Spleen (tissue), 11 donors: ENCODE measurements around the gene ADAMTSL1. TPM values are rescaled to one million over a fixed set of nuclear protein-coding genes. Genes with fewer than 3 reads are reported as not detected.

Experiments used
- DNase-seq: peaks from one replicate; pipeline ENCODE4 v3.0.0-alpha.2; 2020
- H3K27ac ChIP-seq, 8 donors: fragments of 200-600 bp; sonication (generic) in 7 of 8; 1 replicate in 4 of 8; 2 replicates in 4 of 8; pipeline versions ENCODE4 v1.5.0 to v1.8.0; 2016 to 2021; ENCODE audit warnings: inconsistent platforms in 4 of 8, mild to moderate bottlenecking in 4 of 8, moderate library complexity in 1 of 8
- H3K27me3 ChIP-seq, 7 donors: fragments of 200-600 bp; sonication (generic) in 6 of 7; replicated peaks in 1 of 7; 1 replicate in 4 of 7; 2 replicates in 3 of 7; pipeline versions ENCODE4 v1.5.0 to v1.8.0; 2016 to 2021; ENCODE audit warnings: inconsistent platforms in 3 of 7, mild to moderate bottlenecking in 1 of 7
- H3K36me3 ChIP-seq, 6 donors: fragments of 200-600 bp; sonication (generic) in 5 of 6; 1 replicate in 4 of 6; 2 replicates in 2 of 6; pipeline versions ENCODE4 v1.5.0 to v1.8.0; 2016 to 2021; ENCODE audit warnings: inconsistent platforms in 2 of 6
- H3K4me1 ChIP-seq, 6 donors: fragments of 200-600 bp; sonication (generic) in 5 of 6; 1 replicate in 3 of 6; 2 replicates in 3 of 6; pipeline versions ENCODE4 v1.5.0 to v1.8.0; 2016 to 2021; ENCODE audit warnings: inconsistent platforms in 3 of 6
- H3K4me3 ChIP-seq, 8 donors: fragments of 200-600 bp; sonication (generic) in 7 of 8; 1 replicate in 4 of 8; 2 replicates in 4 of 8; pipeline versions ENCODE4 v1.5.0 to v1.8.0; 2016 to 2021; ENCODE audit warnings: inconsistent platforms in 4 of 8, mild to moderate bottlenecking in 4 of 8, moderate library complexity in 2 of 8
- H3K9me3 ChIP-seq, 8 donors: fragments of 200-600 bp; sonication (generic) in 7 of 8; 1 replicate in 4 of 8; 2 replicates in 4 of 8; pipeline versions ENCODE4 v1.5.0 to v1.8.0; 2016 to 2021; ENCODE audit warnings: inconsistent platforms in 4 of 8
- CTCF ChIP-seq, 11 experiments: fragments of 200-600 bp in 7 of 11; fragments of 450-650 bp in 4 of 11; sonication (generic) in 4 of 11; IDR thresholded peaks in 8 of 11; conservative IDR thresholded peaks in 3 of 11; 1 replicate in 7 of 11; 2 replicates in 4 of 11; pipeline versions ENCODE4 v1.4.0 to v1.8.0; 2016 to 2021; ENCODE audit warnings: antibody characterized with exemption in 11 of 11, inconsistent platforms in 4 of 11, mild to moderate bottlenecking in 1 of 11
- POLR2A ChIP-seq, 3 donors: fragments of 450-650 bp; IDR thresholded peaks; one replicate each; pipeline ENCODE4 v1.5.1; 2017; ENCODE audit warnings: antibody characterized with exemption in 3 of 3, mild to moderate bottlenecking in 1 of 3
- POLR2AphosphoS5 ChIP-seq, 3 donors: sonication (generic); formaldehyde crosslinking; IDR thresholded peaks; one replicate each; pipeline ENCODE4 v1.5.1; 2017; ENCODE audit warnings: antibody characterized with exemption in 3 of 3
- WGBS, 5 donors: extraction: QIAGEN DNeasy Blood & Tissue Kit in 3 of 5; methylation state at CpG; one replicate each; pipeline versions ENCODE4 v1.1.5 to v1.1.7; 2013 to 2018; 5-methylcytosine and 5-hydroxymethylcytosine counted together
- intact Hi-C: fragments of 100-400 bp; cut with DNase I; formaldehyde crosslinking; loops from one replicate; pipeline ENCODE4 v1.15.0; 2023; ENCODE audit warnings: low total_unique reads
- polyA plus RNA-seq, 3 donors: library from polyadenylated mRNA; stranded (reverse); fragments of 200-250 nt; gene quantifications; one replicate each; pipeline ENCODE4 v1.2.1, GENCODE V29; 2013
- total RNA-seq, 7 donors: library from RNA; depleted of rRNA in 3 of 7; stranded (reverse); fragments of >200 nt in 3 of 7; fragmentation: NEBNext Ultra II Directional in 4 of 7; extraction: Animal tissue kit (Norgen Biotek cat#: 25700) in 4 of 7; gene quantifications; one replicate each; pipeline versions ENCODE4 v1.1.0 to v1.2.1, GENCODE V29; 2016 to 2021
- donor health status: healthy with polysubstance abuse.
- donor health status: DM: no; HTN: no; CAD: no; lungs with moderate emphysema.
- donor health status: DM: no; HTN: no; CAD: no.
- donor health status: Bipolar disorder and iron deficiency.
- donor health status: healthy.
- donor health status: DM: no; HTN: no; CAD: no.
- donor health status: DM: yes; HTN: yes; CAD: no.

Gene ADAMTSL1
- total and polyA plus RNA-seq, 10 donors = 0.35 to 5.3 (median 2.2) TPM

GRCh38 chr9:18550286-18550685 is 76.3 kb downstream of the ADAMTSL1 start:
- DNase-seq = no peak
- no peaks in the 10 kb centered on the region for H3K9me3 ChIP-seq
- no peaks in the 10 kb centered on the region for H3K27me3 ChIP-seq
- H3K27ac ChIP-seq = no peak overlapping the region
- TF ChIP-seq POLR2A (IDR thresholded peaks at IDR 0.05) (no peak), CTCF (IDR thresholded peaks at IDR 0.05 in 8 of 11, conservative IDR thresholded peaks at IDR 0.05 in 3 of 11) (no peak), POLR2AphosphoS5 (IDR thresholded peaks at IDR 0.05) (no peak)
- 75 to 90% (median 80%) methylated on average over 5 of the region's 5 CpGs for WGBS, 5 donors
- intact Hi-C loops = no loop called here
- no peaks in the 10 kb centered on the region for H3K4me1 ChIP-seq
- H3K4me3 ChIP-seq = no peak overlapping the region
- no peaks in the 10 kb centered on the region for H3K36me3 ChIP-seq

GRCh38 chr9:18554244-18554643 is 80.3 kb downstream of the ADAMTSL1 start:
- 72 to 81% (median 74%) methylated on average over 6 of the region's 6 CpGs for WGBS, 5 donors
- intact Hi-C loops = no loop called here
- Histone ChIP-seq H3K27me3 (no peaks in the 10 kb centered on the region), H3K4me1 (no peaks in the 10 kb centered on the region), H3K4me3 (no peak overlapping the region), H3K27ac (no peak overlapping the region), H3K9me3 (peaks cover 0 to 12% (median 7%) of the 10 kb centered on the region in 8 donors), H3K36me3 (no peaks in the 10 kb centered on the region)
- TF ChIP-seq POLR2AphosphoS5 (IDR thresholded peaks at IDR 0.05) = no peak
- TF ChIP-seq POLR2A (IDR thresholded peaks at IDR 0.05) = no peak
- TF ChIP-seq CTCF (IDR thresholded peaks at IDR 0.05 in 8 of 11, conservative IDR thresholded peaks at IDR 0.05 in 3 of 11) = no peak
- no peak for DNase-seq

- intact Hi-C loops = no loop called here
- no peak overlapping the region for H3K27ac ChIP-seq
- no peak overlapping the region for H3K4me3 ChIP-seq
- no peaks in the 10 kb centered on the region for H3K36me3 ChIP-seq
- no peak for TF ChIP-seq POLR2AphosphoS5 (IDR thresholded peaks at IDR 0.05)
- TF ChIP-seq POLR2A (IDR thresholded peaks at IDR 0.05) = no peak
- TF ChIP-seq CTCF (IDR thresholded peaks at IDR 0.05 in 8 of 11, conservative IDR thresholded peaks at IDR 0.05 in 3 of 11) = no peak
- no peaks in the 10 kb centered on the region for H3K27me3 ChIP-seq
- H3K4me1 ChIP-seq = no peaks in the 10 kb centered on the region
- 49 to 67% (median 59%) methylated on average over 5 of the region's 5 CpGs for WGBS, 5 donors
- DNase-seq = no peak
- peaks cover 0 to 22% (median 15%) of the 10 kb centered on the region in 8 donors for H3K9me3 ChIP-seq
Observed at GRCh38 chr9:18555105-18555883, 81.3 kb downstream of the ADAMTSL1 start.

GRCh38 chr9:18564018-18564880 is 90.3 kb downstream of the ADAMTSL1 start:
- intact Hi-C loops = no loop called here

More at GRCh38 chr9:18564018-18564880, 90.3 kb downstream of the ADAMTSL1 start:
- Histone ChIP-seq H3K4me3 (no peak overlapping the region), H3K27me3 (no peaks in the 10 kb centered on the region), H3K27ac (no peak overlapping the region), H3K9me3 (peaks cover 0 to 29% (median 23%) of the 10 kb centered on the region in 8 donors), H3K4me1 (no peaks in the 10 kb centered on the region), H3K36me3 (no peaks in the 10 kb centered on the region)
- DNase-seq = no peak
- no peak for TF ChIP-seq POLR2AphosphoS5 (IDR thresholded peaks at IDR 0.05)
- no peak for TF ChIP-seq CTCF (IDR thresholded peaks at IDR 0.05 in 8 of 11, conservative IDR thresholded peaks at IDR 0.05 in 3 of 11)
- no peak for TF ChIP-seq POLR2A (IDR thresholded peaks at IDR 0.05)
- 91 to 100% (median 92%) methylated on average over 4 to 15 of the region's 15 CpGs for WGBS, 5 donors
